IMR-90 (cell line): ENCODE results near the gene SLAMF1.

ENCODE experiments used
- BHLHE40 ChIP-seq: fragments of 150-350 bp; IDR thresholded peaks from 2 replicates; pipeline ENCODE4 v1.6.1; 2016; ENCODE audit warnings: mild to moderate bottlenecking, low read depth, low read length
- CHD1 ChIP-seq: IDR thresholded peaks from 2 replicates; pipeline ENCODE4 v1.6.1; 2012; ENCODE audit warnings: low read depth, low read length, improper control_type of control experiment
- FOS ChIP-seq: fragments of 150-350 bp; IDR thresholded peaks from 2 replicates; pipeline ENCODE4 v1.6.1; 2016; ENCODE audit warnings: low read depth, low read length
- POLR2A ChIP-seq: IDR thresholded peaks from 2 replicates; pipeline ENCODE4 v1.6.1; 2012; ENCODE audit warnings: mild to moderate bottlenecking, low read depth, low read length
- TF ChIP-seq, protein P1 (sequence below): conservative IDR thresholded peaks from 2 replicates; pipeline ENCODE4 v1.5.1; 2012; ENCODE audit warnings: mild to moderate bottlenecking, low read depth, low read length, improper control_type of control experiment

DNA sequence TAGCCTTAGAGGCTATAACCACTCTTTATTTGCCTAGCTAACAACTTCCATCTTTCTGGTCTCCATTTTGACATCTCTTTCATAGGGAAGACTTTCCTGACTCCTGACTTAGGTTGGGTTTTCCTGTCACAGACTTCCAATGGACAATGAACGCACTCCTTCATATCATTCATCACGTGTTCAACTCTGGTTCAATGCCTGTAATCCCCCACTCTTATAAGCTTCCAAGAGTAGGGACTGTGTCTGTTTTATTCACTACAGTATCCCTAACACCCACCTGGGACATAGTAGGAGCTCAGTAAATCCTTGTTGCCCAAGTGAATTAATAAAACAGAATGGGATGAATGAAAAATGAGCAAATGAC is 4.6 kb downstream of the SLAMF1 start:
- TF ChIP-seq CHD1 = no peak
- TF ChIP-seq, protein P1, sequence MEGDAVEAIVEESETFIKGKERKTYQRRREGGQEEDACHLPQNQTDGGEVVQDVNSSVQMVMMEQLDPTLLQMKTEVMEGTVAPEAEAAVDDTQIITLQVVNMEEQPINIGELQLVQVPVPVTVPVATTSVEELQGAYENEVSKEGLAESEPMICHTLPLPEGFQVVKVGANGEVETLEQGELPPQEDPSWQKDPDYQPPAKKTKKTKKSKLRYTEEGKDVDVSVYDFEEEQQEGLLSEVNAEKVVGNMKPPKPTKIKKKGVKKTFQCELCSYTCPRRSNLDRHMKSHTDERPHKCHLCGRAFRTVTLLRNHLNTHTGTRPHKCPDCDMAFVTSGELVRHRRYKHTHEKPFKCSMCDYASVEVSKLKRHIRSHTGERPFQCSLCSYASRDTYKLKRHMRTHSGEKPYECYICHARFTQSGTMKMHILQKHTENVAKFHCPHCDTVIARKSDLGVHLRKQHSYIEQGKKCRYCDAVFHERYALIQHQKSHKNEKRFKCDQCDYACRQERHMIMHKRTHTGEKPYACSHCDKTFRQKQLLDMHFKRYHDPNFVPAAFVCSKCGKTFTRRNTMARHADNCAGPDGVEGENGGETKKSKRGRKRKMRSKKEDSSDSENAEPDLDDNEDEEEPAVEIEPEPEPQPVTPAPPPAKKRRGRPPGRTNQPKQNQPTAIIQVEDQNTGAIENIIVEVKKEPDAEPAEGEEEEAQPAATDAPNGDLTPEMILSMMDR = no peak
- no peak for TF ChIP-seq BHLHE40
- TF ChIP-seq FOS = no peak
- no peak for TF ChIP-seq POLR2A
